ENCODE measurements around the gene CD1B. TPM values are rescaled to one million over a fixed set of nuclear protein-coding genes. Genes with fewer than 3 reads are reported as not detected.
"Not testable (repeated sequence)": the region's sequence is repeated elsewhere in the genome, so short reads cannot be mapped to it uniquely, and the experiment has no call there.

Gene CD1B
- total and polyA plus RNA-seq, 3 experiments from 2014 or later = not detected

DNA sequence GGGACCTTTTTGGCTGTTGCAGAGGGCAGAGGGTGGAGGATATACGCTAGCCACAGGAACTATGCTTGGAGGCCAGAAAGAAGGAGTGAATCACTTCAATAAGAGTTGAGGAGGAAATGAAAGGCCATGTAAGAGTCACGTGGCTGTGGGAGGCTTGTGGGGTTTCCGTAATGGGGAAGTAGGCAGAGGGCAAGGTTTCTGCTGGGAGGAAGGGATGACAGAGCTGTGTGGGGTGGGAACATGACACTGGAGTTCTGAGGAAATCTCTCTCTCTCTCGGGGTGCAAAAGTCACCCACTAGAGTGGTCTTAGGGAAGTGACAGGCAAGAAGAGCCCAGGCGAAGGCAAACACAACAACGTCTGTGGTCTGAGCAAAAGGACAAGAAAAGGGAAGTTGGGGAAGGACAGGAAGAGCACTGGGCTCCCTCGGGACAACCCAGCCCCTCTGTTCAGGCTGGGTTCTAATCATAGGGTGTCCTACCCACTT is 45.5 kb downstream of the CD1B start:
- Histone ChIP-seq H3K27ac (ENCODE audit: low read depth, low read length) (no peak overlapping the region), H3K4me3 (ENCODE audit: low read length) (no peak overlapping the region), H3K4me1 (ENCODE audit: insufficient read depth, low read length) (no peaks in the 10 kb centered on the region), H3K9me3 (ENCODE audit: low read length) (no peaks in the 10 kb centered on the region), H3K27me3 (ENCODE audit: insufficient read depth, low read length, poor library complexity, severe bottlenecking) (no peaks in the 10 kb centered on the region), H3K36me3 (ENCODE audit: insufficient read depth, low read length) (no peaks in the 10 kb centered on the region)
- no peak for DNase-seq
- CTCF ChIA-PET = no interaction called here
- Mint-ChIP-seq H3K4me3 (peak overlapping the region in 1 of 7 donors; percentile 2), H3K9me3 (peaks cover 0 to 16% (median 10%) of the 10 kb centered on the region in 5 donors), H3K27me3 (peaks cover 14 to 43% of the 10 kb centered on the region in 2 donors), H3K27ac (peak overlapping the region in 2 of 8 donors; percentile 35 to 51), H3K36me3 (peaks cover 0 to 4% (median 0%) of the 10 kb centered on the region in 3 donors), H3K4me1 (peaks cover 9 to 11% (median 10%) of the 10 kb centered on the region in 3 donors)
- POLR2A ChIA-PET = no interaction called here

DNA sequence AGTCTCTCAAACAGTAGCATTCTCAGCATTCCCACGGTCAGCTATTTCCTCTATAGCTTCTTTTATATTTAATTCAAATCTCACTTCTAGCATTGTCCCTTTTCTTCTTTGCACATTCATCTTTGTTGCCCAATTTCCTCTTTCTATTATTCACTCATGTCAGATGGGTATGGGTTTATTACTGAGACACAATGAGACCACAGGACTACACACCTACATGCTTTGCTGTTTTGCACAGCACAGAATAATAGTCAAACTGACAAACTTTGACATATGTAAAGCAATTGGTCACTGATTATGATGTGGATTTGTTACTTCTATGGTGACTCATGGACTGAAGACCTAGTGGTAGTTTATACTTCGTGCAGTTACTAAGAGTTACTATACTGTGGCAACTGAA is 47.4 kb downstream of the CD1B start:
- Mint-ChIP-seq H3K4me1 (peaks cover 9 to 11% (median 10%) of the 10 kb centered on the region in 3 donors), H3K27ac (no peak overlapping the region), H3K36me3 (peaks cover 0 to 4% (median 0%) of the 10 kb centered on the region in 3 donors), H3K4me3 (no peak overlapping the region), H3K27me3 (peaks cover 18 to 48% of the 10 kb centered on the region in 2 donors), H3K9me3 (peaks cover 0 to 18% (median 12%) of the 10 kb centered on the region in 5 donors)
- Histone ChIP-seq H3K4me1 (ENCODE audit: insufficient read depth, low read length) (no peaks in the 10 kb centered on the region), H3K27ac (ENCODE audit: low read depth, low read length) (no peak overlapping the region), H3K4me3 (ENCODE audit: low read length) (no peak overlapping the region), H3K36me3 (ENCODE audit: insufficient read depth, low read length) (no peaks in the 10 kb centered on the region), H3K9me3 (ENCODE audit: low read length) (no peaks in the 10 kb centered on the region), H3K27me3 (ENCODE audit: insufficient read depth, low read length, poor library complexity, severe bottlenecking) (no peaks in the 10 kb centered on the region)
- POLR2A ChIA-PET = no interaction called here
- CTCF ChIA-PET = no interaction called here
- no peak for DNase-seq

DNA sequence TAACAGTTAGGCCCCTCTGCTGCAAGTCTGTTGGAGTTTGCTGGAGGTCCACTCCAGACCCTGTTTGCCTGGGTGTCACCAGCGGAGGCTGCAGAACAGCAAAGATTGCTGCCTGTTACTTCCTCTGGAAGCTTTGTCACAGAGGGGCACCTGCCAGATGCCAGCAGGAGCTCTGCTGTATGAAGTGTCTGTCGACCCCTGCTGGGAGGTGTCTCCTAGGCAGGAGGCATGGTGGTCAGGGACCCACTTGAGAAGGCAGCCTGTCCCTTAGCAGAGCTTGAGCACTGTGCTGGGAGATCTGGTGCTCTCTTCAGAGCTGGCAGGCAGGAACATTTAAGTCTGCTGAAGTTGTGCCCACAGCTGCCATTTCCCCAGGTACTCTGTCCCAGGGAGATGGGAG is 48.9 kb downstream of the CD1B start:
- H3K9me3 ChIP-seq (ENCODE audit: low read length); H3K4me3 ChIP-seq (ENCODE audit: low read length); H3K27ac Mint-ChIP-seq; H3K36me3 ChIP-seq (ENCODE audit: insufficient read depth, low read length); H3K27me3 ChIP-seq (ENCODE audit: insufficient read depth, low read length, poor library complexity, severe bottlenecking); H3K36me3 Mint-ChIP-seq; POLR2A ChIA-PET; H3K27ac ChIP-seq (ENCODE audit: low read depth, low read length); H3K4me3 Mint-ChIP-seq; H3K4me1 ChIP-seq (ENCODE audit: insufficient read depth, low read length); CTCF ChIA-PET; DNase-seq: not testable (repeated sequence)
- peaks cover 9 to 11% (median 10%) of the 10 kb centered on the region in 3 donors for H3K4me1 Mint-ChIP-seq
- H3K9me3 Mint-ChIP-seq = peaks cover 0 to 24% (median 12%) of the 10 kb centered on the region in 5 donors
- peaks cover 24 to 42% of the 10 kb centered on the region in 2 donors for H3K27me3 Mint-ChIP-seq

Other genes with a start within 250 kb of the CD1B start
- not detected for gene CD1D, start 150.6 kb downstream of the CD1B start, total RNA-seq
- not detected for gene CD1D, start 150.6 kb downstream of the CD1B start, polyA plus RNA-seq
- gene CD1A, start 77.1 kb downstream of the CD1B start, total RNA-seq = under 1 TPM; 0.09 to 0.13 TPM
- gene CD1A, start 77.1 kb downstream of the CD1B start, polyA plus RNA-seq = not detected
- under 1 TPM; 0.31 to 0.37 TPM for gene CD1C, start 41.6 kb downstream of the CD1B start, total RNA-seq
- gene CD1C, start 41.6 kb downstream of the CD1B start, polyA plus RNA-seq = not detected
- gene CD1E, start 22.4 kb upstream of the CD1B start, total RNA-seq = not detected
- gene CD1E, start 22.4 kb upstream of the CD1B start, polyA plus RNA-seq = not detected
- gene OR10T2, start 67.9 kb upstream of the CD1B start, total RNA-seq = not detected
- not detected for gene OR10T2, start 67.9 kb upstream of the CD1B start, polyA plus RNA-seq
- not detected for gene OR10K2, start 94.7 kb upstream of the CD1B start, total RNA-seq
- gene OR10K2, start 94.7 kb upstream of the CD1B start, polyA plus RNA-seq = not detected
- gene OR10K1, start 130.3 kb upstream of the CD1B start, total RNA-seq = not detected
- gene OR10K1, start 130.3 kb upstream of the CD1B start, polyA plus RNA-seq = not detected
- gene OR10R2, start 140.7 kb upstream of the CD1B start, total RNA-seq = not detected
- not detected for gene OR10R2, start 140.7 kb upstream of the CD1B start, polyA plus RNA-seq
- gene OR6Y1, start 222.9 kb upstream of the CD1B start, total RNA-seq = not detected
- not detected for gene OR6Y1, start 222.9 kb upstream of the CD1B start, polyA plus RNA-seq
- gene OR6P1, start 239.0 kb upstream of the CD1B start, total RNA-seq = not detected
- not detected for gene OR6P1, start 239.0 kb upstream of the CD1B start, polyA plus RNA-seq
- gene OR10X1, start 248.4 kb upstream of the CD1B start, total RNA-seq = not detected
- gene OR10X1, start 248.4 kb upstream of the CD1B start, polyA plus RNA-seq = not detected